ENCODE results near the gene SEMA4D.
"Not testable (repeated sequence)": the region's sequence is repeated elsewhere in the genome, so short reads cannot be mapped to it uniquely, and the experiment has no call there.

The SEMA4D gene

DNA sequence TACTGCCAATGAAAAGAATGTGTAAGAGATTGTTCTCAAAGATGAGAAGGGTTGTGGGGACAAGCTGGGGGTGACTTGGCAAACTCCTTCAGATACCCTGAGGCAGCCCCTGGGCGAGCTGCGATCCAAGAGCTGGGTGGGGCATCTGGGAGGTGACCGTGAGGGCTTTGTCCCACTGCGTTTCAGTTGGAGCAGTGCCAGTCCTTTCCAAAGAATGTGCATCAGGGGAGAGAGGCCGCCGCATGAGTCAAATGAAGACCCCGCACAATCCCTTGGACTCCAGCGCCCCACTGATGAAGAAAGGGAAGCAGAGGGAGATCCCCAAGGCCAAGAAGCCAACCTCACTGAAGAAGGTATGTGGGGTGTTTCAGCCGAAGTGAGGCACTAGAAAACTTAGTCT is 151.2 kb downstream of the SEMA4D start:
- DNase-seq = no peak

DNA sequence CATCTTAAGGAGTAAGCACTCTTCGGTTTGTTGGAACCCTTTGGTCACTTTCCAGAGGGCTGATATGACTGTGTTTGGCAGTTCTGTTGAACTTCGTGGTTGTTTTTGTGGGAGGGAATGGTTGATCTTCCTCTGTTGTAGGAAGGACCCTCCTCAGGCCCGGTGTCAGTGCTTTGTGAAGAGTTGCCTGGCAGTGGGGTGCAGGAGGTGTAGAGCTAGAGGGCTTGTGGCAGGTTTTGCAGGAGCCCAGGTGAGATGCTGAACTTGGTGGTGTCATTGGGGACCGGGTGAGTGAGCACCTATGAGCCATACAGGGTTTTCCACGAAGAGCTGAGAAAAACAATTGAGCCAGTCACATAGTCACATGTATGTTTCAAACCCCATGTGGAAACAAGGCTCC is 152.4 kb downstream of the SEMA4D start:
- DNase-seq = no peak

DNA sequence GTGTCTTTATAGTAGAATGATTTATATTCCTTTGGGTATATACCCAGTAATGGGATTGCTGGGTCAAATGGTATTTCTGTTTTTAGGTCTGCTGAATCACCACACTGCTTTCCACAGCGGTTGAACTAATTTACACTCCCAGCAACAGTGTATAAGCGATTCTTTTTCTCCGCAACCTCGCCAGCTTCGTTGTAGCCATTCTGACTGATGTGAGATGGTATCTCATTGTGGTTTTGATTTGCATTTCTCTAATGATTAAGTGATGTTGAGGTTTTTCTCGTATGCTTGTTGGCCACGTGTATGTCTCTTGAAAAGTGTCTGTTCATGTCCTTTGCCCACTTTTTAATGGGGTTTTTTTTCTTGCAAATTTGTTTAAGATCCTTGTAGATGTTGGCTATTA is 154.1 kb downstream of the SEMA4D start:
- DNase-seq = not testable (repeated sequence)

DNA sequence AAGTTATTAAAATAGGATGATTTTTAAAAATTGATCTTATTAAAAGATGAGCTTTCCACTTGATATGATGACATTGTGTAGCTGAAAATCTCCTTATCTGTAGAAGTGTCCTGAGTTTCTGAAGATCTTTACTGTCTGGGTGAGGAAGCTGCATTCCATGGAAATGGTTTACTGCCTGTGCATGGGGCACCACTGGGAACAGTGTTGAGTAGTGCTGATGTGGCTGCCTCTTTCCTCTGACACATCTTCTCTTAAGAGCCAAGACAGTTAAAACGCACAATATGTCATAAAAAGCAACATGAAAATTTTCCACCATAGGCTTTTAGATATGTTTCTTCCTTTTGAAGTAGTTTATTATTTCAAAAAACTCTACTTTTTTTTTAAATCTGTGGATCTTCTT is 155.0 kb downstream of the SEMA4D start:
- no peak for DNase-seq

DNA sequence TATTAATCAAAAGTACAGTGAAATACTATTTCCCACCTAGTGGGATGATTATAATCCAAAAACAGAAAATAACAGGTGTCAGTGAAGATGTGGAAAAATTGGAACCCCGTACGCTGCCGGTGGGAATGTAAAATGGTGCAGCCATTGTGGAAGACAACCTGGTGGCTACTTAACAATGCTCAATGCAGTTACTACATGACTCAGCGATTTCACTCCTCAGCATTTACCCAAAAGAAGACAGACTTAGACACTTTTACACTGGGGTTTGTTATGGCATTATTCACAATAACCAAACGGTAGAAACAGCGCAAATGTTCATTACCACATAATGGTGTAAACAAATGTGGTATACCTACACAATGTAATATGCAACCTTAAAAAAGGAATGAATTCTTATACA is 155.7 kb downstream of the SEMA4D start:
- no peak for DNase-seq

DNA sequence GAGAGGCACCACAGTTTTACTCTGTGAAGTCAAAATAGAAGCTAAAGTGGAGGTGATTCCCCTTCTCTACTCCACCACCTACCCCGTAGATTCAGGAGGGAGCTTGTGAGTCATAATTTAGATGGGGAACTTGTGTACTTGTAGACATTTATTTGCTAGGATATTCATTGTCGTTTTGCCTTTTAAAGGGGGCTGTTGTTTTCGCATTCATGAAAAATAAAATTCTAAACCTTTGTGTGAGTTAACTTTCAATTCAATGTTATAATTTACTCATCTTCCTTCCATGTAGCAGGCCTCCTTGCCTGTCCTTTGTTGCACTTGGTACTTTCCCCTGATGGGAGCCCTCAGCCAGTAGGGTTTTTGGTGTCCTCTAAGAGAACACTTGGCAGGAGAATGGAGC is 157.6 kb downstream of the SEMA4D start:
- no peak for DNase-seq

DNA sequence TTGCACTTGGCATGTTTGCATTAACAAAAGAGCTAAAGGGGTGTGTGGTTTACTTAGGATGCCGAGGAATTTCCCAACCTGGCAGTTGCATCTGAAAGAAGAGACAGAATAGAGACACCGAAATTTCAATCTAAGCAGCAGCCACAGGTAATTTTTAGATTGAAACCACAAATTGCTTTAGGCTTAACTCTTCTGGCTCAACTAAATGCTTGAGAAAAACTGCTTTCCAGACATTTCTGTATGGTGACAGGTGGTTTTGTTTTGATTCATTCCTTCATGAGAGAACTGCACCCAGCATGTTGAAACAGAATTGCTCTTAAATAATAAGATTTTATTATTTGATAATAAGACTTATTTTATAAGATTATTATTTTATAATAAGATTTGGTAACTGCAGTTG is 158.1 kb downstream of the SEMA4D start:
- no peak for DNase-seq

DNA sequence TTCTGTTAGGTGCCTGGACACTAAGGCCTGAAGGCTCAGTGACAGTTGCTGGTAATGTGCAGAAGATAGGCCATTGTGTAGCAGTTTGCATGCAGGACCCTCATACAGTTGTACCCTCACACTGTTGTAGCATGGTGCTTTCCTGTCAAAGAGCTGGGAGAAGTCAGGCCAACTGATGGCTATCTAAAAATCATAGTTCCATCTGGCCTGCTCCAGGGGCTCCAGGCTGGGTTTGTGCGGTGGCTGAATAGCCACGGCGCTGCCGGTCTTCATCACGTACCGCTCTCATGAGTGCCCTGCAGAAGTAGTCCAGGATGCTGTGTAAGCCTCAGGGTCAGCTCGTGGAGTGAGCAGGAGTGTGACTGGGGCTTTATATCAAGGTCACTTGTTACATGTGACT is 167.4 kb downstream of the SEMA4D start:
- DNase-seq = no peak

DNA sequence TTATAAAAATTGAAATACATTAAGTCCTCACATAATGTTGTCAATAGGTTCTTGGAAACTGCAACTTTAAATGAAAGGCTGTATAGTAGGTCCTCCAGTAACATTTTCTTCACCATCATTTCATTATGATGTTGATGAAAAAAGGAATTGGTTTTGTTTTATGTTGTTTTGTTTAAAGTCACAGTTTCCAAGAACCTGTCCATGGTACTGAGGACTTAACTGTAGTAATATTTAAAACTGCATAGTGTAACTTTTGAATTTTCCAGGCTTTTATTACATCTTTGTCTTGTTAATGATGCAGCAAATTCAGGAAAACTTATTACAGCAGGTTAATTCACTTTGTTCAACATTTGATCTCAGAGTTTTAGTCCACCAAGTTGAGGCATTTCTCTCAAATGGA is 168.0 kb downstream of the SEMA4D start:
- no peak for DNase-seq

DNA sequence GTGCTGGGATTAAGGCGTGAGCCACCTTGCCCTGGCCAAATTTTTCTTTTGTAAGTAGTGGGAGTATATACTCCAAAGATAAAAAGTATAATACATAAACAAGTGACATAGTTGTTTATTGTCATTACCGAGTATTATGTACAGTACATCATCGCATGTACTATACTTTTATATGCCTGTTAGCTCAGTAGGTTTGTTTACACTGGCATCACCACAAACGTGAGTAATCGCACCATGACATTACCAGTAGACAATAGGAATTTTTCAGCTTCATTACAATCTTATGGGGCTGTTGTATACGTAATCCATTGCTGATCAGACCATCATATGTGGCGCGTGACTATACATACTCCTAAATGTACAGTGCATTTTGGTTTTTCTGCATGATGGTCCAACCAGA is 169.8 kb downstream of the SEMA4D start:
- DNase-seq = no peak

DNA sequence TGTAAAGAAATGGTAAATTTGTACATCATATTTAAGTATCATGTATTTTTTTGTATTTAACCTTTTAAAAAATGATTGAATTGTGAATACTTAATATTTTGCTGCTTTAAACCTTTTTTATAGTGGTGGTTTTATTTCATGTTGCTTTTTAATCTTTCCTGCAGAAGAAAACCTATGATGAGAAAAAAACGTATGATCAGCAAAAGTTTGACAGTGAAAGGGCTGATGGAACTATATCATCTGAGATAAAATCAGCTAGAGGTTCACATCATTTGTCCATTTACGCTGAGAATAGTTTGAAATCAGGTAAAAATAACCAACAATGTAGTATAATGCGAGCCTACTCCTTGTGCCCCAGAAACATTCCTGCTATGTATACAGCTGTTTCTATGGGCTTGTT is 172.2 kb downstream of the SEMA4D start:
- no peak for DNase-seq

DNA sequence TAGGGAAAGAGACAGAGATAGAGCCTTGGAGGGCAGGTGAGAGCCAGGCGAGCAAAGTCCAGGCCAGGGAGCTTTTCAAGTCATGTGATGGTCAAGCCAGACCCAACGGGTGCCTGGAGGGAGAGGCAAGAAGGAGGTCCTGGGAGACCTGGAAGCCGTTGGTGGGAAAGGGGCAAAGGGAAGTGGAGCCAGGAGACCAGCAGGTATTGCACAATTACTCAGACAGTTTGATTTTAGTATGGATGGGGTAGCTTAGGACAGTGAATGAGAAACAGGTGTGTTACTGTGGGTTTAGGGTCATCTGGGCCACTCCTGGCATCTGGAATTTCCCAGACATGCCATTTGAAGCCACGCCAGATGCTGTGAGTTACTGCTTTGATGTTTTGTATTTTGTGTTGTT is 174.5 kb downstream of the SEMA4D start:
- no peak for DNase-seq

DNA sequence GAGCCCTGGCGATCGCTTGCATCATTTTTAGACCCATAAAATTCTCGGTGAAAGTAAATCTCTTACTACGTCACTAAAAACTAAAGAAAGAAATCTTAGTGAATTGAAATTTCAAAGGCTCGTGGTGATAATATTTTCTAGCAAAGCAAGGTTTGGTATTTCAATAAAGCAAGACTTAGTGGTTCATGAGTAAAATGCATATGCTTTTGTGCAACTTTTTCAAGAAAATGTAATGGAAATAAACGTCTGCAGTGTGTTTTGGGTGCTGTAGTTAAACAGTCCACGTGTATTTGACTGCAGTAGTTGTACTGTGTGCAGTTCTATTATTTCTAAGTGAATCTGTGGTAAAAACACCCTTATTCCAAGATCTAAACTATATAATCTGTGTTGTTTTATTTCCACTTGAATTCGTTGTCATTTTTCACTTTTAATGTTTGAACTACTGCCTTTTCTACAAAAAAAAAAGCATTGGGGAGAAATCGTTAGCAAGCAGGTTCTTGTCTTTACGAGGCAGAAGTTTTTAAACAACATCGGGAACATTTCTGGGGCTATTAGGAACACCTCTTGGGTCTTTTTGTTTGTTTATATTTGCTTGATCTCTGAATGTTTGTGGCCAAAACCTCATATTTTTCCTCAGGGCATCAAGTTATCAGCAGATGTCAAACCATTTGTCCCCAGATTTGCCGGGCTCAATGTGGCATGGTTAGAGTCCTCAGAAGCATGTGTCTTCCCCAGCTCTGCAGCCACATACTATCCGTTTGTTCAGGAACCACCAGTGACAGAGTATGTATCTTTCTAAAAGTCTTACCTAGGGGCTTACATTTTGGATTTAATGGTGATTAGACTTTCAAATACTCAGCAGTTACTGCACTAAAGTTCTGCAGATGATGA is 178.7 kb downstream of the SEMA4D start:
- no peak for DNase-seq

DNA sequence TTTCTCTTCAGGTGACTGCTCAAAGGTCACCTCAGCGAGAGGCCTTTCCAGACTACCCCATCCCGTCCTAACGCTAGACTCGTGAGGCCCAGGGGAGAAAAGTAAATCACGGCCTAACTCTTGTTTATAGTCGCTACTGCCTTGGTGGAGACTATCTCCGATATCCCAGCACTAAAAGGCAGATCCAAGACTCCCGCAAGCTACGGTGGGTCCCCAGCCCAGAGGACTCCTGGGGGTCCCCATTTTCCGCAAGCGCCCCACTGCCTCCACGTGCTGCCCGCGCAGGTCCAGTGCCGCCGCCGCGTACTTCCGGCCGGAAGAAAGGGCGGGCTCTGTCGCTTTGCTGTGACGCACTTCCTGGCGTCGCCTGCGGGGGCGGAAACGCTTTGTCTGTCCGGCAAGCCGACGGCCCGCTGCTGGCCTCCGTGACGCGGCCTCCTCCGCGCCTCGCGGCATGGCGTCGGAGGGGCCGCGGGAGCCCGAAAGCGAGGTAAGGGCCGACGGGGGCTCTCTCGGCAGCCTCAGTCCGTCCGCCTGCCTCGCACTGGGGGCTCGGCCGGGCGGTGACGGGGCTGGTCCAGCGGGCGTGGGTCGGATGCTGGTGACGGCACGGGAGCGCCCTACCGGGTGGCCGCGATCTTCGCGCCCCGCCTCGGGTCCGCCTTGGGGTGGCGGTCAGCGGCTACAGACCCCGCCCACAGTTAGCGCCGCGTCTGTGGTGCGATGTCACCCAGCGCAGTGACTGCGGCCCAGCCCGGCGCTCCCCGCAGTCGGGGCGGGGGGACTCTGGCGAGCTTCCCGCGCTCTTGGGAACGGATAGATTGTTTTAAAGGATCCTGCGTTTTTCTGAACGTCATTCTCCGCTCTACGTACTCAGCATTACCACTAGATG is 179.5 kb downstream of the SEMA4D start, which contains the start of gene SECISBP2:
Gene SECISBP2 (plus strand): TSS at position 378 of the 892 bp plus-strand sequence. CDS start 77 bp downstream, at position 455.
- peak; percentile 86 to 96 (median 92) for DNase-seq

DNA sequence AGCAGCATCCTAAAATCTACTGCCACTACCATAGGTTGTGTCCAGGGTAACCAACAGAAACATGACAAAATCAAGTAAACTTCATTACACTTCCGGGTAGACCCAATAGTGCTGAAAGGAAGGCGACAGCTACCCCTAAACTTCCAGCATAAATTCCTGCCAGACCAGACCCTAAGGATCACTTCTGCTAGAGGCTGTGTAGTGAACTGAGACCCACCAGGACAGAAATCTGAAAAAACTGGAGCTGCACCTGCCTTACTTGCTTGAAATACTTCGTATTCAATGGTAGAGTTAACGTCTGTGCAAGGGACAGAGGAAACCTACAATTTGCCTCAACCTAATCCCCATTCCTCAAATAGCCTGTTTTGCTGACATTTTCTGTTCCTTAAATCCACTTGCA is 180.6 kb downstream of the SEMA4D start:
- DNase-seq = no peak

DNA sequence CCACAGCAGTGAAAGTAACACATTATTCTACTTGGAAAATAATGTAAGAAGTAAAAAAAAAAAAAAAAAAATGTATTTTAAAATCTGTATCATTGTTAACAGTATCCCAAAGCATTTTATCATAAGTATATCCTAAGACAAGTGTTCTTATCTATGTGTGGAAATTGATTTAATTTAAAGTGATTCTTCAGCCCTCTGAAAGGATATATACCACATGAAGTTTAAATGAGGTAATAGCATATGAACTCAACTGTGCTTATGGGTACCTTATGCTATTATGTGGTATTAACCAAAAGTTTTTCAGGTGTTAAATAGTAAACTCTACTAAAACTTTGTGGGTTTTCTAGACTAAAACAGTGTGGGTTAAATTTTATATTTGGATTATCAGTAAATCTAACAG is 182.4 kb downstream of the SEMA4D start:
- no peak for DNase-seq

DNA sequence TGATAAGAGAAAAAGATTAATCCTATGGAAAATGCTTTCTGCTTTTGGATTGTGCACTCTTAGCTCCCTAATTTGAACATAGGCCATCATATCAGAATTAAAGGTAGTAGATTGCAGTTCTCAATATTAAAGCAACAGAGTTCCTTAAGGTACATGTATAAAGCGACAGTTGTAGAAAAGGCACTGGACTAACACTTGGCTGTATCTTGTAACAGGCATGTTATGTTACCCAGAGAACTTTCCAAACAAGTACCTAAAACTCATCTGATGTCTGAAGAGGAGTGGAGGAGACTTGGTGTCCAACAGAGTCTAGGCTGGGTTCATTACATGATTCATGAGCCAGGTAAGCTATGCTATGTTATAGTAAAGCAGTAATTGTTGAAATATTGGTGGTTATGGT is 183.0 kb downstream of the SEMA4D start:
- no peak for DNase-seq

DNA sequence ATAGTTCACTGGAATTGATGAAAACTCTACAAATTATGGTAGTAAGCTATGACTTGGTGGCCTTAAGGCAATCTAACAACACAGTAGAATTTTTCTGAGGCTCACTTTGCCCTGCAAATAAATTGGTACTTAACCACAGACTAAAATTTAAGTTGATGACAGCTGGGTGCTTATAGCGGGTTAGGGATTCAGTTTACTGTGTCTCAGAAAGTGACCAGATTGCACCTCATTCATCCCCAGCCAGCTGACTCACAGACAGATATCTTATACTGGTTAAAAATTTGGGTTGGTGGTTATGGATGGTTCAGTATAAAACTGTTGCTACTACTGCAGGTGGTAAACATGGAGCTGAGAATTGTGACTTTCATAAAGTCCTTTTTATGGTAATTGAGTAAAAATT is 184.1 kb downstream of the SEMA4D start:
- no peak for DNase-seq

DNA sequence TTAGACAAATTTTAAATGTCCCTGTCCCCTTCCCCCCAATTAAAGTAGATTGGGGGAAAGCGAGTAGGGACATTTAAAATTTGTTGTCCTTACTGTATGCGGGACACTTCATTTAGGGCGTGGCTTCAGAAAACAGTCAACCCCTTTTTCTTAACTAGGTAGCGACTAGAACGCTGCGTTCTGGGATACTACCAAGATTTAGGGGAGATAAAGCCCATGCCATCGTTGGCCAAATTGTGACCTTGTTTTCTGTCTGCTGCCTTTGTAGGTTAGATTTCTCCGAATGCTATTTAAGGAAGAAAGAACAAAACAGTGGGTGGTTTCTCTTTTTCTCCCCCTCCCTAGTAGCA is 185.7 kb downstream of the SEMA4D start:
- no peak for DNase-seq

DNA sequence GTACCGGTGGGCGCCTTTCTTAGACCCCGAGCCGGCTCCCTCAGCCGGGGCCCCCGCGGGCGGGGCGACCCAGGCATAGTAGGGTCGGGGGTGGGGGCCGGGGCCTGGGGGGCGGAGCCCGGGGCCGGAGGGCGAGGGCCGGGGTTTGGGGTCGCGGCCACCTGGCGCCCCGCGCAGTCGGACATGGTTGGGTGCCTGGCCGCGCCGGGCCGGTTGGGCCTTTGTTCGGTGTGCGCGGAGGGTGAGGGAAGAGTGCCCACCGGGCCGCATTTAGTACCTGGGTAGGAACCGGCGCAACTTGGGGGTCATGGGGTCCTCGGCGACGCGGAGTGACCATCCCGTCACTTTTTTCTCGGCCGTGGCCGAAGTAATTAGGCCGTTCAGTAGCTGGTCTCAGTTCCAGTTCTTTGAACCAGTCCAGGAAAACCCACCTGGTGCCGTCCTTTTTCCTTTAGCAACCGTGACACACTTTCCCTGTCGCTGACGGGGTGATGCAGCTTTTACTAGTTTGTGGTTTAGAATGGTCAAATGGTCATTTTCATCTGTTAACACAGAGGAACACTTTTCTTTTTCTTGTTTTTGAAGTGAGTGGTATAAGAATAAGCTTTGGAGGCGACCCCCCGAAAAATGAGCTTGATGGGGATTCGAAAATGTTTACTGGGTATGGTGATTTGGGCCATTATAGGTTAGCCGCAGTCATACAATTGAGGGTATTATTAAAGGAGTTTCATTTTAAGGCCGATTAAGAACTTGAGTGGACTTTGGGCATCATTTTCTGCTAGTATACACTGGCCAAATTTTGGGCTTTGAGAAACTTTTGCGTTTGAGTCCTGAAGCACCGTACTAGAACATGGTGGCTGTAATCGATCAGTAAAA is 186.3 kb downstream of the SEMA4D start:
- no peak for DNase-seq
